Pericardium fibroblast (primary cell): ENCODE results near the gene FANCE. TPM values are rescaled to one million over a fixed set of nuclear protein-coding genes. Genes with fewer than 3 reads are reported as not detected.

Experiments
- total RNA-seq: library from RNA; depleted of rRNA; stranded (reverse); fragments of >200 nt; gene quantifications from 2 replicates; pipeline ENCODE4 v1.2.3, GENCODE V29; 2015

The FANCE gene, protein sequence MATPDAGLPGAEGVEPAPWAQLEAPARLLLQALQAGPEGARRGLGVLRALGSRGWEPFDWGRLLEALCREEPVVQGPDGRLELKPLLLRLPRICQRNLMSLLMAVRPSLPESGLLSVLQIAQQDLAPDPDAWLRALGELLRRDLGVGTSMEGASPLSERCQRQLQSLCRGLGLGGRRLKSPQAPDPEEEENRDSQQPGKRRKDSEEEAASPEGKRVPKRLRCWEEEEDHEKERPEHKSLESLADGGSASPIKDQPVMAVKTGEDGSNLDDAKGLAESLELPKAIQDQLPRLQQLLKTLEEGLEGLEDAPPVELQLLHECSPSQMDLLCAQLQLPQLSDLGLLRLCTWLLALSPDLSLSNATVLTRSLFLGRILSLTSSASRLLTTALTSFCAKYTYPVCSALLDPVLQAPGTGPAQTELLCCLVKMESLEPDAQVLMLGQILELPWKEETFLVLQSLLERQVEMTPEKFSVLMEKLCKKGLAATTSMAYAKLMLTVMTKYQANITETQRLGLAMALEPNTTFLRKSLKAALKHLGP
- total RNA-seq, result 4.9 and 5.0 TPM in 2 replicates

DNA sequence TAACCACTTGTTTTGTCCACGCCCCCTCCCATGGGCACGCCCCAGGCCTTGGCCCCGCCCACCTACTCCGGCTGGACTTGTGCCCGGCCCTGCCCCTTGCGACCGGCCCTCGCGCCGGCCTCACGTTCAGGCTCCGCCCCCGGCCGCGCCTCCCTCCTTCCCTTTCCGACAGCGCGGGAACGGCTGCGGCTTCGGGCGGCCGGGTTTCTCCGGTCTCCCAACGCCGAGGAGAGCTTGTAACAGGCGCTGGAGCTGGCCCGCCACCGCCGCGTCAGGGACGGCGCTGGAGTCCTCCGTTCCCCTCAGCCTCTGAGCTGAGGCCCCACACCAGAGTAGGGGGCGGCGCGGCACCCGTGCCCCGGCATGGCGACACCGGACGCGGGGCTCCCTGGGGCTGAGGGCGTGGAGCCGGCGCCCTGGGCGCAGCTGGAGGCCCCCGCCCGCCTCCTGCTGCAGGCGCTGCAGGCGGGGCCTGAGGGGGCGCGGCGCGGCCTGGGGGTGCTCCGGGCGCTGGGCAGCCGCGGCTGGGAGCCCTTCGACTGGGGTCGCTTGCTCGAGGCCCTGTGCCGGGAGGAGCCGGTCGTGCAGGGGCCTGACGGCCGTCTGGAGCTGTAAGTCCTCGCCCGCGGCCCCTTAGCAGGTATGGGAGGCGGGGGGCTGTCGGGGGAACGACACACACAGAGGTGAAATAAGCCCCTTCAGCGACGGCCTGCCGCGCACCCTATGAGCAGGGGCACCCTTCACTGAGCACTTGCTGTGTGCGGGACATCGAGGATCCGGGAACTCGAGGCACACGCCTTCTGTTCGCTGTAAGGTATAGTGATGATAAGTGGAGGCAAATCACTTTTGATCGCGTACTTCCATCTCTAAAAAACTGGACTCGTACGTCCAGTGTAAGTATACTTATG lies at the start of gene FANCE:
Gene FANCE, plus strand, starts transcription at position 156 of the 908 bp plus-strand sequence. Its CDS starts 208 bp downstream, at position 364.

DNA sequence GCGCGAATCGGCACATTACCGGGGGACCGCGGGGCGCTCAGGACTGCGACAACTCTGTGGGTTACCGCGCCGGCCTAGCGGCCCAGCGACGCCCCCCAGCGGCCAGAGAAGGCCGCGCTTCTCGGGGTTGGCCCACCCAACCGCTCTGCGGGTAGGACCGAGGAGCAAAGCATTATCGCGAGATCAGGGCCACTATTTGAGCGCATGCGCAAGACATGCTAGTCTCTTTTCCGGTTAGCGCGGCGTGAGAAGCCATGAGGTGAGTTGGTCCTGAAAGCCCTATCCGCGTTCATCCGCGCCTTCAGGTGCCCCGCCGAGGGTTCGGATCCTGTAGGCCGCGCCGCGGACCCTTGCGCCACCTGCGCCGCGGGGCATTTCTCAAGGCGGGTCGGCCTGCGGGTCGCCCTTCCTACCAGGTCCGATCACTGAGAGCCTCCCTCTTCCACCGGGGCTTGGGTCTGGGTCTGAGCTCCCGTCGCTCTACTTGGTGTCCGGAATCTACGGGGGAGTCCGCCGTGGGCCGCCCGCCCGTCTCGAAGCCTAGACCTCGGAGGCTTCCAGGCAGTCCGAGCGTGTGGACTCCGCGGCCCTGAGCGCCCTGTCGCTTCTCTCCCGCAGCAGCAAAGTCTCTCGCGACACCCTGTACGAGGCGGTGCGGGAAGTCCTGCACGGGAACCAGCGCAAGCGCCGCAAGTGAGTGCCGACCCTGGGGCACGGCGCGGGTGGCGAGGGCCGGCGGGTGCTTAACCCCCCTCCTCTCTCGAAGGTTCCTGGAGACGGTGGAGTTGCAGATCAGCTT lies 16.2 kb downstream of the FANCE start, which contains the start of gene RPL10A:
Gene RPL10A, plus strand, starts transcription at position 221 of the 799 bp plus-strand sequence. Its CDS starts 34 bp downstream, at position 255.

DNA sequence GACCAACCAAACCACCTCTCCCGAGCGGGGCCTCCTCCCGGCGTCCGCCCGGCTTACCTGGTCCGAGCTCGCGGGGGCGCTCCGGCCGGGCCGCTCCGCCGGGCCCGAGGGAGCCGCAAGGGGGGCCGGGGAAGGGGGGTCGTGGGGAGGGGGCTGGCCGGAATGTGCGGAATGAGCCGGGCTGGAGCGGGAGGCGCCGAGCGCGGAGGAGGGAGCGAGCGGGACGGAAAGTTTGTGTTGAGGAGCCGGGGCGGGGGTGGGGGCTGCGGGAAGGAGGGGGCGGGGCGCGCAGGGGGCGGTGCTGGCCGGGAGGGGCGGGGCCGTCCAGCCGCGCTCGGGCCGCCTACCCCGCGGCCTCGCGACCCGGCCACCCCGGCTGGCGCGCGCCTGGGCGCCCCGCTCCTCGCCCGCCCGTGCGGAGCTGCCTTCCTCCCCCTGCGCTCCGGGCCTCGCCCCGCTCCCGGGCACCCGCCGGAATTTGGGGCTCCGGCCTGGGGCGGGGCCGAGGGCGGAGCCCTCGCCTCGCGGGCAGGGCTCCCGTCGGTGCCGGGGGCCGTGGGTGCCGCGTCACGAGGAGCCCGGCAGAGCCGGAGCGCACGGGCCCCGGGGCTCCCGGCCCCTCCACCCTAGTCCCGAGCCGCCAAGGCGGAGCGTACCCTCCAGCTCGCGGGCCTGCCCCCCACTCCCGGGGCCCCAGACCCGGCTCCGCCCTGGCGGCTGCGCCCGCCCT lies 44.9 kb downstream of the FANCE start, which contains the start of gene TEAD3:
Gene TEAD3, minus strand, starts transcription at position 239 of the 730 bp plus-strand sequence.

DNA sequence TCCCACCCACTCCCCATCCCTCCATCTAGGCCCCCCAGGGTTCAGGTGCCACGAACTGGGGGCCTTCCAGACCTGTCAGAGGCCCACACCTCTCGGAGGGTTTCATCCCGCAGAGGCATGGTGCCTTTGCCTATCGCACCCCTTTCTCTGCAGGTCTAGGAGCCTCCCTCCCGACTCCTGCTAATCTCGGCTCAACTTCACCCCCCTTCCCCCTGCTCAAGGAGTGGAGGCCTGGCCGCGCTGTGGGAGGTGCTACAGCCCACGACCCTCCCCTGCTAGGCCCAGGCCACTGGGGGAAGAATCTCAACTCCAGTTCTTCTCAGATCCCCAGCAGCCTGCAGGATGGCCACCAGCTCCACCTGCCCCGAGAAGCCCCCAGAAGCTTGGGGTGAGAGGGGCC lies 60.6 kb downstream of the FANCE start, which contains the start of gene TULP1:
Gene TULP1, minus strand, starts transcription at position 157 of the 400 bp plus-strand sequence. Its CDS starts 38 bp downstream, at position 119.

Other genes with a start within 250 kb of the FANCE start
- gene SCUBE3, start 238.4 kb upstream of the FANCE start, total RNA-seq, result 3.7 and 4.2 TPM in 2 replicates
- 12.3 and 16.1 TPM in 2 replicates for gene ZNF76, start 192.6 kb upstream of the FANCE start, total RNA-seq
- 0.70 and 2.5 TPM in 2 replicates for gene DEF6, start 154.5 kb upstream of the FANCE start, total RNA-seq
- 13.9 and 17.5 TPM in 2 replicates for gene PPARD, start 109.8 kb upstream of the FANCE start, total RNA-seq
- 1,925 and 2,821 TPM in 2 replicates for gene RPL10A, start 16.1 kb downstream of the FANCE start, total RNA-seq
- gene TEAD3, start 44.7 kb downstream of the FANCE start, total RNA-seq, result 14.9 and 29.2 TPM in 2 replicates
- gene TULP1, start 60.6 kb downstream of the FANCE start, total RNA-seq, result not detected in 2 replicates
- gene FKBP5, start 236.6 kb downstream of the FANCE start, total RNA-seq, result 172 and 205 TPM in 2 replicates